HG02588 (cell line): ENCODE measurements around the gene CFAP43.

Experiments
- ATAC-seq: cut with Tn5 transposase; IDR thresholded peaks from one replicate; pipeline ENCODE4 v1.9.1; 2021; ENCODE audit warnings: mild to moderate bottlenecking, moderate library complexity; ENCODE audit not compliant: unreplicated experiment

The CFAP43 gene

DNA sequence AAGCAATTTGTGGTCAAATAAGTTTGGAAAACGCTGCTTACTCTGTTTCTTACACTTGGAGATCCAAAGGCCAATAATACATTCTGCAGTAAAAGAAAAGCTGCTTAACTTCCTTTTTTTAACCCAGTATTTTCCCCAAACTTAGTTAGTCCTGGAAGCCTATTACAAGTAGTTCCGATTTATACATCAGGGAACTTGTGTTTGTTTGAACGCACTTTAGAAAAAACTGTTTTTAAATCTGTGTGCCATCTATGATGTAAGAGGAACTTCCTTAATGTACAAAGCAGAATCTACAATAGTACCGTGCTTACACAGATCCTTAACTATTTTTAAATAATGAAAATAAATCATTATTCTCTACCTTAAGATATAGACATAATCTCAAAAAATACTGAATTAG, 87.2 kb downstream of the CFAP43 start:
- ATAC-seq: no peak

DNA sequence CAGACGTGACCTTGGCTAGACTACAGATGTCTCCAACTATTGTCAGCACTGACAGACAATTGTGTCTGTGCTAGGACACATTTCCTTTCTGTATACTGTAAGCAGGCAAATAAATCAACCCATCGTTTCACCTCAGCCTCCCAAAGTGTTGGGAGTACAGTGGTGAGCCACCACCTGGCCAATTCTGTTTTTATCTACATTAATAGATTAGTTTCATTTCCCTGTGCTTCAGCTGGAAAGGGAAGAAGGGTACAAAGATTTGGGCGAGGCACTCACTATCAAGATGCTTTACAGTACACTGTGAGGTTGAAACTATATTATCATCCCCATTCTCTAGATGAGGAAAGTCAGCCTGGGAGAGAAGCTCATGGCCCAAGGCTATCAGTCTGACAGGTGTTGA, 88.3 kb downstream of the CFAP43 start:
- ATAC-seq: no peak

DNA sequence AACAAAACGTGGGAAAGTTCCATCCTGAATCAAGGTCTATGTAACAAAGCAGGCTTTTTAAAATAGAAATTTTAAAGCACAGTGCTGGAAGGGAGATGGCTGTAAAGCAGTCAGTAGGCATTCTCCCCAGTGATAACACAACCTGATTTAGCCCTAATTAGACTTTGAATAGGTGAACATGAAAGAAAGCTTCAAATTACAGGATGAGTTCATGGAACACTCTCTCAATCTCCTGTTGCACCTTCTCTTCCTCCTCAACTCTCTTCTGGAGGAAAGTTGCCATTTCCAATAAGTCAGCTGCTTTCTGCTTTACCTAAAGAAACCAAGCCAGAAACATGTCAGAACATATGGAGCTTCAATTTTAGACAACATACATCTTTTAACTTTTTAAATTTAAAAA, 90.1 kb downstream of the CFAP43 start:
- no peak for ATAC-seq

DNA sequence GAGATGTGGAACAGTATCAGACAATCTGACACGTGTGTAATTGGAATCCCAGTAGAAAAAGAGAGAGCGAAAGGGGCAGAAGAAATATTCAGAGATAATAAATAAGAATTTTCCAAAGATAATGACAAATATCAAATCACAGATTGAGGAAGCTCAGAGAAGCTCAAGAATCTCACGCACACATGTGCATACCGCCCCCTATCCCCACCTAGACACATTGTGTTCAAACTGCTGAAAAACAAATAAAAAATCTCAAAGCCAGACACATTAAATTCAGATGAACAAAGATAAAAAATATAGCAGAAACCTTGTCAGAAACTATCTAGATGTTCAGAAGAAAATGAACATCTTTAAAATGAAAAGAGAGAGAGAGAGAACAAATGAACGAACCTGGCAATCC, 92.9 kb downstream of the CFAP43 start:
- ATAC-seq: no peak

DNA sequence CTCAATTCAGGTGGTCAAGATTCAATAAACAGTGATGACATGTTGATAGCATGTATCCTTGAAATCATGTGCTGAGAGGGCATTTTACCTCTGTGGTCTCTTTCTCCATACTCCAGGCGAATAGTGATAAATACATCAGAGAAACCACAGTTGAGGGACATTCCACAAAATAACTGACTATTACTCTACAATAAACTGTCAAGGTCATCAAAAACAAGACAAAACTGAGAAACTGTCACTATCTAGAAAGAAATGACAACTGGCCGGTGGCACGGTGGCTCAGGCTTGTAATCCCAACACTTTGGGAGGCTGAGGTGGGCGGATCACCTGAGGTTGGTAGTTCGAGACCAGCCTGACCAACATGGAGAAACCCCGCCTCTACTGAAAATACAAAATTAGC, 94.0 kb downstream of the CFAP43 start:
- ATAC-seq: no peak

DNA sequence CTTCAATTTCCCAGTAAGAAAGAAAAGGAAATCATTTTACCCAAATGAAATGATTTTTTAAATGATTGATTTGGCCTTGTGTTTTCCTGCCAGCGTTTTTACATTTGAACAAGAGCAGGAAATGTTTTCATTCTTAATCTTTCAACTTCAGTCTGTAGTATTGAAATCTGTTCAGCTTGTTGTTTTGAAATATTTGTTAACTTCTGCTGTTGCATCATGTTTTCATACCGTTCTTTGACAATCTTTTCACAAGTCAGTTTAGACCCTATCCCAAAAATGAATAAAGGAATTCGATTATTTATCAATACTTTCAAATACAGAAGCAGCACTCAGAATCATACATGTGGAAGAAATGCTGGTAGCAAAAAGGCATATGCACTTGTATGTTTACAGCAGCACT, 102.1 kb downstream of the CFAP43 start:
- ATAC-seq: no peak

DNA sequence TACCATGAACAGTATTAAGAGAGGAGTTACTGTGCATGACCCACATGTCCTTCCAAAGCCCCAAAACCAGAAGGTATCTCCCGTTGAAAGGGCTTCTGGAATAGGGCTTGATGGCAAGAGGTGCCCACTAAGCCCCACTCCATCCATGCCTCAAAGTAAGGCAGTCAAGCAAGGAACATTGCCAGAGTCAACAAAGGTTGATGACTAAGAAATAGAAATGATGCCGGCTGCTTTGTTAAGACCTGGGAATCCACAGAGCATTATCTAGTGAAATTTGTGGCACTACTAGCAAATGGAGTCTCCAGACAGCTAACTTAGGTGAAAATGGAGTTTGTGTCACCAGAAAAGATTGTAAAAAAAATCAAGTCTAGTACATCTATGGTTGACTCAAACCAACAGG, 104.0 kb downstream of the CFAP43 start:
- ATAC-seq: no peak

DNA sequence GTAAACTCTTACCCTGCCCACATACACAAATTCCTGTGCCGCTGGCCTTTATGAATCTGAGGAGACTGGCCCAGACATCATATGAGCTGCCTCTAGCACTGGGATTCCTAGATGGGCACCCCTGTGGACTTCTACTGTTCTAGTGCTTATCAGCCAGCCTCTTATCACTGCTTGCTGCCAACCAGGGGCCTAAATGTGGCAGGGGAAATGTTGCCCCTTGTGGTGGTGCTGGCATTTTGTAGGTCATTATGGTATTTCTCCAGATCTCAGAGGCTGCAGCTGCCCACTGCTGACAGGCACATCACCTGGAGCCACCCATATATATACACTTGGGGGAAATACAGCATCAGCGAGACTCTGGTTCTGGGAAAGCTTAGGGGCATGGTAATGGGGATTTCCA, 104.8 kb downstream of the CFAP43 start:
- ATAC-seq: no peak

DNA sequence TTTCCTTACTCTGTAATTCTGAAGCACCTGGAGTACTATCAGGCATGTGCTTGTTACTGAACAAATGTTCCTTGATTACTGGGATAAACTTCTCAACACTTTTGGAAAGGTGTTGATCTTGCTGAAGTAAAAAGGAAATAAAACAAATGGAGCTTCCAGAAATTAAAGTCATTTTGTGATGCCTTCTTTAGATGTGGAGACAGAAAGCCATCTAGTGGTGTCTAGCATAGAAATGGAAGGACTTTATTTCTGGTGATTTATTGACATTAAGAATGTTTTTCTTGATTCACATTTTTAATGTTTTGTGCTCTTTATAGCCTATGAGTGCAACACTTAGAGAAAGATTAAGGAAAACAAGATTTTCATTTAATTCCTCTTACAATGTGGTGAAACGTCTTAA, 108.8 kb downstream of the CFAP43 start:
- ATAC-seq: no peak

DNA sequence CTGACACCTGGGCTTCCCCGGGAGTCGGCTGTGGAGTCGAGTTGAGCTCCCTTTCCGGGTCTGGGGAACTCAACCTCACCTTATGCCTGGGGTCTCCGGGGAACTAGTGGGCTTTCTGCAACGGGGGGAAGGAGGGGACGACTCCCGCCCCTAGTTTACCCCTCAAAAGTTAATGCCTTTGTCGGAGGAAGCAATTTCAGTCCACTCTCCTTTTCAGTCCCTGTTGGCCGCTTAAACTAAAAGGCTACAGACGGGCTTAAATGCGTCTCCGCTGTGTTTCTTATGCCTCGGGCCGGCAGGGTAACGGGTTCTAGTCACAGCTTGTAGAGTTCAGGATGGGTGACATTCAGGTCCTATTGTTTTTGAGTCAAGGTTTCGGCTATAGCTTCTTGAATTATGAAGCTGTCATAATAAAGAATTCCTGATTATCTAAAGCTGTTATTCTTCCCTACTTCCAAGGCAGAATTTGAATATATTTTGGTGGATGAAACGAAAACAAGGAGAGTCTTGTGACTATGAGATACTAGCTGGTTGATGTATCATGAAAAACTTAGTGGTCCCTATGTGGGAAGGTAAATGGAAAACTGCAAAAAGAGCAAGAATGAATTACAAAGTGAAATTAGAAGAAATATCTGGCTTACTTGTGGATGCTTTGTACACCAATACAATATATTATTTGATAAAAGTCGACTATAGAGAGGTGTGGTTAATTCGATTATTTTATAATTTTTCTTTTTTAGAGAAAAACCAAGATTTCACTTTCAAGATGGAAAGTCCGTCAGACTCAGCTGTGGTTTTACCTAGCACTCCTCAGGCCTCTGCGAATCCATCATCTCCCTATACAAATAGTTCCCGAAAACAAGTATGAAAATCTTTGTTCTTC, 109.7 kb downstream of the CFAP43 start:
- no peak for ATAC-seq

DNA sequence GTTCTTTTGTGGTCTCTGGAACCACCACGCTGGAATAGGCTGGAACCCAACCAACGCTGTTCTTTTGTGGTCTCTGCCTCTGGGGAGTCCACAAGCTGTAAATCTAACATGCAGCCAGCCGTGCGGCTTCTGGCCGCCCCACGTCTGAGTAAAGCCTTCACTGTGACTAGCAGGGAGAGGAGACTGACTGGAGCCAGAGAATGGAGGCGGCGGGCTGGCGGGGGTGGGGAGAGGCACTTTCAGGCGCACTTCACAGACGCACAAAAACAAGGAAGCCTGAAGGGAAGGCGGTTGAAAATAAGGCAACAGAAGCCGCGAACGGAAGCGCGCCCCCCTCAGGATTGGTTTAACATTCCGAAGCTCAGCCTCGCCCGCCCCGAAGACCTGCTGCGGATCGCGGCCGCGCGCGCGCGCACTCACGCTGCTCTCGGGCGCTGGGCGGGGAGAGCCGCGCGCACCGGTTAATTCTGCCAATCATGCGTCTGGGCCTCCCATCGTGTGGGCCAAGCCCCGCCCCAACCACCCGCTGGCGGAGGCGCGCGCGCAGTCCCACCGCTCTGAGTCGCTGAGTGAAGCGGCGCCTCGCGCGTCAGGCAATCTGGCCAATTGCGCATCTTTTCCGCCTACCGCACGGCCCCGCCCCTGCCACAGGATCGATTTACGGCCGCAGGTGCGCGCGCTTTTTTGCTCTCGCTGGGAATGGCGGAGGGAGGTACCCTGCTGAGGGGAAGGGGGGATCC, 110.5 kb downstream of the CFAP43 start, which contains the start of gene SFR1:
Gene SFR1, plus strand, starts transcription at position 687 of the 740 bp plus-strand sequence. Its CDS starts 13 bp downstream, at position 700.
- peak; percentile 88 for ATAC-seq

DNA sequence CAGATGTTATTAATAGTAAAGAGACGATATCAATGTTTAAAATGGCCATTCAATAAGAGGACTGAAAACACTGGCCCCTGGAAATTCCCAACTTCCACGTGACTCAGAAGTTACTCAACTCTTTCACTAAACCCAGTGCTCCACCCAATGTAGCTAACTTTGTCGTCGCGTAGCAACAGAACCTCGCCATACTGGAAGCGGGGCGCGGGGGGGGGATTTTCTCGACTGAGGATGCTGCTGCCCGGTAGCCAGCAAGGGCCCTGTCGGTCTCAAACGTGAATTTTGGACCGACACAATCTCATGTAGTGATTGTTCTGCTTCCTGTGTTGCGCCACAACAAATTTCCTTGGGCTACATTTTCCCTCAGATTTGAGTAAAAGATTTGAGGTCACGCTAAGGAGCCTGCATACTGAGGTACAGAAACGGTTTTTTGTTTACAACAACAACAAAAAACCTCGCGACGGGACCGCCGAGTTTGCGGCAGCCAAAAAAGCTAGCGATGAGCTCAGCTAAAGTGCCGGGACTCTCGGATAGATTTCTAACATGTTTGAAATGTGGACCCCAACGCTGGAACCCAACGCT, 111.2 kb downstream of the CFAP43 start:
- peak; percentile 41 for ATAC-seq

DNA sequence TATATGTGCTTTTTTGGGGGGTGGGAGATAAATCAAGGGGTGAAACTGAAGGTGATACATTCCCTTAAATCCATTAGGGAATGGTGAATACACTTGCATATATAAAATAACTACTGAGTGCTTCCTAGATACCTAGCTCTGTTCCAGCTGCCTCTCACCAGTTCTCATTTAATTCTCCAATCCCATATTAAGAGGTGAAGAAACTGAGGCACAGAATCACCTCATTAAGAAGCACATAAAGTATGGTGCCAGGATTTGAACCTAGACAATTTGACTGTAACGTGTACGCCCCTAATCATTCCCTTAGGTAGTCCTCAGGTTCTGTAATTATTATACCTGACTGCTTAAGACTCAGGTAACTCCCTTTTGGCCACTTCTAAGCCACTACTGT, 111.7 kb downstream of the CFAP43 start:
- ATAC-seq: no peak

DNA sequence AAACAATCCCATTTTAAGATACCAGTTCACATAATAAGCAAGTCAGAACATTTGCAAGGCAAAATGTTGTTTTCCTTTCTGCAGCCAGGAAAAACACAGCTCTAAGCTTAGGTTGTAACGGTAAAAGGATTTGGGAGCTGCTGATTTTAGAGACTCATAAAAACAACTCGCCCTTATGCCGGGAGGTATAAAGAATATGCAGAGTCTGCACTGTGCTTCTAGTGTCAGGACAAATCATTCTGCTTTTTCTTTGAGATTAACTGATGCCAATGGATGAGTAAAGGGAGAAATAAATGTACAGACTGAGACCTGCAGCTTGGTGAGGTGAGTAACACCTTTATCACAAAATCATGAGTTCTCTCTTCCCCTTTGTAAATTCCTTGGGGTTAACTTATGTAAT, 112.2 kb downstream of the CFAP43 start:
- ATAC-seq: no peak

DNA sequence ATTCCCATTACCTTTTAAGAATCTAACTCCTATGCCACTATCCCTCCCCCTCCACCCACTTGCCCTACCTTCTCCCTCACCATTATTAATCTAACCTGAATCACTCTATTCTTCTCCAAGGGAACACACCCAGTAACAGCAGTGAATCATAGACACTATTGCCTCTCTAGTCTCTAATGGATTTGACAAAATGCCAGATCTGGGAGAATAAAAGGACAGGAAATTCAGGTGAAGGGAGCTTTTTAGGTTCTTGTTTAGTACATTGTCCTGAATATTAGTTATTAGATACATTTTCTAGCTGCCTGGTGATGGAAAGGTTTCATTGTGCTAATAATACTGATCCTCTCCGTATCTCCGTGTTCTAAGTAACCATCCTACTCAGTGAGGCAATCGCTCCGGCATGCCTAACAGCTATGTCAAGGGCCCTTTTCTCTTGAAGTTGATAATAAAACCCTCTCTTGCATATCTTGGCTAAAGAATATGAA, 114.3 kb downstream of the CFAP43 start:
- ATAC-seq: no peak

DNA sequence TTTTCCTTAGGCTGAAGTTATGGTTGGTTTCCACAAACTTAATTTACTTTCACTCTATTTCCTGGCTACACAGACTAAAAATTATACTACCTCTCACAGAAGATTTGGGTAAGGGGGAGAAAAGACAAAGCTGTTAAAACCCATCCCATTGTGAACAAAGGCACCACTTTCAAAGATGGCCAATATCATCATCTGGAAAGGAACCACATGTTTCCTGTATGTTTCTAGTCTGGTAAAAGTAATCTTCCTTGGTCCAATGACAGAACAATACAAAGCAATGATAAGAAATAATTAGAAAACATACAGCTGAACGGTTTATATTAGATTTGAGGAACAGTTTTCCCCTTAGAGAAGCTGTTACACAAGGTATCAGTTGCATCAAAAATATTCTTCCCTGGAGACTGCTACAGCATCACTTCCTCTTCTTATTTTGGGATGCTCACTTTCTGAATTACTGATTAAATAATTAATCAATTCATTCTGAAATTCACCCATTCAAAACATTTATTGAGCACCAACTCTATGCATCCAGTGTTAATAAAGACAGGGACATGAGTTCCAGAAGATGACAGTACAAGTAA, 118.7 kb downstream of the CFAP43 start:
- no peak for ATAC-seq

DNA sequence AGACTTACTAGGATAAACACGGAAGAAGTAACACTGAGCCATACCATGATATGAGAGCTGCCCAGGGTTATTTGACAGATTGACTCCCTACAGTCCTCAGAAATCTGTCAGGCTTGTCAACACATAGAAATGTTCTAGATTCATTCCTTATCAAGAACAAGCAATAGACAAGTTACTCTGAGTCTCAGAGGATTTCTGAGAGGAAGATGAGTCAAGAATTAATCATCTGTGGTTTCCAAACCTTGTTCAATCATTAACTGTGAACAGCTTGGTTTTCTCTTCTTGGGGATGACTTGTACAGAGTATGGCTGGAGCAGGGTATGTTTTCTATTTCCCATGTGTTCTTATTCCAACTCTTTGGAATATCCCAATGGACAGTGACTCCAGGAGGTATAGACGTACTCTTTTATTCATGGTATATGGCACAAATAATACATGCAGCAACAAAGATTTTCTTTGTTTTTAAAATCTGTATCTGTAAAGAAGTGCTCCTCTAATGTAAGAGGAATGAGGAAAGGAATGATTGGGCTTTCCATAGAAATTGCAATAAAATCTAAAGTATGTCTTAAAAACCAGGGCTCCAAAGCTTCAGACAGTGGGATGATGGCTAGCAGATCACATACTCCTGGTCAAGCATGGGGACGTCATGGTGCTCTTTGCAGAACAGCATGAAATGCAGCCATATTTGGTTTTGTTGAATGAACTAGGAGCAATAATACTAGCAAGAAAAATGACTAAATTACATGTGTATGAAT, 122.1 kb downstream of the CFAP43 start:
- ATAC-seq: peak; percentile 72

DNA sequence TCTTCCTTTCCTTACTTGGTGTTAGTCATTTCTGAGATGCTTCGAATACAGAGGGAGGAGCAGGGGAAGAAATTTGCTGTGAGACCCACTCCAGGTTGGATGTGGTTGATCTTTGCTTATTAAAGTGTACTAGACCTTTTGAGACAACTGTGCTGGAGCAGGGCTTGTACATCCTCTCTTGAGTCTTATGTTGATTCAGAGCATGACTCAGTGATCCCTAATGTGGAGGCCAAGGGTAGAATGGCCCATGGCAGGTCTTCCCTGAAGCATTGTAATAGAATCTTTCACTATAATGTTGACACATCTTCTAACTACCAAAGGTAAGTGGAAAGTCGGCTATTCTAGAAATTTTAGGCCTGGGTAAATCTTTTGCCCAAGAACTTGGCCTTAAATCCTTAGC, 127.2 kb downstream of the CFAP43 start:
- ATAC-seq: no peak

DNA sequence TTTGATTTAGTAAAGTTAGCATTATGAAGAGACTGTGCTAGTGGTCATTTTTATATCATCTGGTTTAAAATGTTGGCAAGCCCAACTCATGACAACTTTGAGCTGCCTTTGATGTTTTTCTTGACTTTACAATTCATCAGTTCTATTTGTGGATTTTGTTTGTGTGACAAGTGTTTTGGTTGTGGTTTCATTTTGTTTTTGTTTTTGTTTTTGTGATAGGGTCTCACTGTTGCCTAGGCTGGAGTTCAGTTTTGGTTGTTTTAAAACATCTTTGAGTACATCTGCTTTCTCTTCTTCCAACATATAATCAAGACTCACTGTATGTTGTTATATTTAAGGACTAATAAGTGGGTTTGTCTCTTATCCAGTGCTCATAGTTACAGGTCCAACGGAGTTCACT, 127.7 kb downstream of the CFAP43 start:
- no peak for ATAC-seq

DNA sequence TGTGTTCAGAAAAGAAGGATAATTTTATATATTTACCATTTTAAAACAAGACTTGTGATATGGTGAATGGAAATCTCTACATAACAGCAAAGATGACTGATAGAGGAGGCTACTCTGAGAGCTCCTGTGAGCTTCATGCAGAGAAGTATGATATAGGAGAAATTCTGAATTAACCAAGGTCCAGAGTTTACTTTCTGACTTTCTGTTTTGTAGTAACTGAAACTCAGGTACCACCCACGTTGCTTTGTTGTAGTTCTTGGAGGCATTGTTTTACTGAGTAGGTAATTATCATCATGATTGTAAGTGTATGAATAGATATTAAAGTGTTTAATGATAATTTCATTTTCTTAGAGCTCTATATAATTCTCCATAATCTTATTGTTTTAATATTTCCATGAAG, 128.2 kb downstream of the CFAP43 start:
- ATAC-seq: no peak

DNA sequence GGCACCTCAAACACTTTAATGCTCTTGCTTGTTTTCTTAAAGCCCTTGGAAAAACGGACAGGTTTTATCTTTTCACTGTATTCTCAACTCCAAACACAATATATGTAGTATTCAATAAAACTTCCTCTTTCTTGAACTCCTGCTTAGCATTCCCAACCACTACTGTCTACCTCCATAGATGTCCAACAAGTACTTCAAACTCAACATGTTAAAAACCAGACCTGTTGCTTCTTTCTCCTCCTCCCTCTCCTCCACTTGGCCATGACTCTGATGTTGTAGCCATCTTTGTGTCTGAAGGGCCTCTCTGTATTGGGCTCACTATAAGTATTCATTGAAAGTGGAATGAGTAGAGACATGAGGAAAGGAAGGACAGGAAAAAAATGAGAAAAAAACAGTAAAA, 130.3 kb downstream of the CFAP43 start:
- ATAC-seq: no peak
